ENCODE measurements around the gene SYTL2. TPM values are rescaled to one million over a fixed set of nuclear protein-coding genes. Genes with fewer than 3 reads are reported as not detected.

SYTL2 gene
- total and polyA plus RNA-seq, 9 donors: 50.8 to 99.5 (median 61.2) TPM

DNA sequence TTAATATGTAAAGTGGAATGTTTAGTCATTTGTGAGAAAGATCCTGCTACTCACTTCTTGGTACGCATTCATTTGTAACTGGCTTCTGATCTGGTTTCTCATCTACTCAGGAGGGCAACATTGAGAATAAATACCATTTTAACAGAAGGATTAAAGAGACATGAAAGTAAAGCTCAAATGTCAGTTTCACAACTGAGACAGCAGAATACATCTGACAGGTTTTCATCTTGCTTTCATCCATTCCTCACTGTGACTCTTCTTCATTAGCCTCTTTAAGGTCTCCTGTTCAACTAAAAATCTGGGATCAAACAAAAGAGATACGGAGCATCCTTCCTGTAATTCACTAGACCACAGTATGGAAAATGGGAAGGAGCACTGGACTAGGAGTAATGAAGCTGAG, 93.5 kb downstream of the SYTL2 start:
- H3K27ac ChIP-seq (ENCODE audit: low read length): peak overlapping the region; percentile 90
- DNase-seq: no peak
- H3K36me3 ChIP-seq (ENCODE audit: control insufficient read depth, insufficient read depth, low read length): peaks cover 6% of the 10 kb centered on the region
- H3K27me3 ChIP-seq (ENCODE audit: control insufficient read depth, insufficient read depth, low read length): no peaks in the 10 kb centered on the region
- no CpG with 5 or more reads among the region's 2 CpGs for WGBS (ENCODE audit: insufficient coverage)
- H3K4me1 ChIP-seq (ENCODE audit: control insufficient read depth, insufficient read depth, low read length): peaks cover 10% of the 10 kb centered on the region
- peak overlapping the region; percentile 32 for H3K4me3 ChIP-seq (ENCODE audit: low read length)
- H3K9me3 ChIP-seq (replicated peaks; ENCODE audit: control insufficient read depth, low read depth, low read length): no peaks in the 10 kb centered on the region

DNA sequence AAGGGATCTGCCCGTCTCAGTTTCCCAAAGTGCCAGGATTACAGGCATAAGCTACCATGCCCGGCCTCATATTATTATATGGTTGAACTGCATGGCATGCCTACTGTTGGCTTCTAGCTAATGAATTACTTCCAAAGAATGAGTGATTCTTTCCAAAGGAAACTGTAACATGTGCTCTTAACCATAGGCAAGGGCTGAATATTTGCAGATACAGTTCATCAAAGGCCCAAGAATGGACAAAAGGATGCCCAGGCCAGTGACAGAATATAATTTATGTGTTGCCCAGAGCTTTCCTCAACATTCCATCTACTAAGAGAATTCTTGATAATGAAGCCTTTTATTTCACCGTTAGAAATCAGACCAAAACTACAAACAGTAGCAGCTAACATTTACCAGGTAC, 98.0 kb downstream of the SYTL2 start:
- DNase-seq: no peak
- H3K4me1 ChIP-seq (ENCODE audit: control insufficient read depth, insufficient read depth, low read length): no peaks in the 10 kb centered on the region
- WGBS (ENCODE audit: insufficient coverage): no CpG with 5 or more reads among the region's 3 CpGs
- no peaks in the 10 kb centered on the region for H3K27me3 ChIP-seq (ENCODE audit: control insufficient read depth, insufficient read depth, low read length)
- no peak overlapping the region for H3K27ac ChIP-seq (ENCODE audit: low read length)
- H3K4me3 ChIP-seq (ENCODE audit: low read length): no peak overlapping the region
- peaks cover 8% of the 10 kb centered on the region for H3K36me3 ChIP-seq (ENCODE audit: control insufficient read depth, insufficient read depth, low read length)
- H3K9me3 ChIP-seq (replicated peaks; ENCODE audit: control insufficient read depth, low read depth, low read length): no peaks in the 10 kb centered on the region

DNA sequence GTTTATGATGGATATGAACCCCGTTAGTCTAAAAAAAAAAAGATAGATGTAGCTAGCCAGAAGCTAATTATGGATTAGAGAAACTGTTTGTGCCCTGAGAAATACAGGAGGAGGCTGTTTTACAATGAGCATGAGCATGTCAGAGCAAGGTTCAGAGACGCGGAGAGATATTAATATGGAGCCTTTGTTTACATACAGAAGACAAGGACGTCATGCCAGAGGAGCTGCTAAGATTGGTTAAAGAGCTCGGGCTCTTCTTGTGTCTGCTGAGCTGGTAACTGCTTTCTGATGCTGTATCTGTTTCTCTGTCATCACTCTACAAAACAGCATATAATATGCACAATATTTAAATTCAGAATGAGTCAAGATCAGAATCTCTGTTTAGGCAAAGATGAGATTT, 100.0 kb downstream of the SYTL2 start:
- Histone ChIP-seq H3K36me3 (ENCODE audit: control insufficient read depth, insufficient read depth, low read length) (peaks cover 8% of the 10 kb centered on the region), H3K27me3 (ENCODE audit: control insufficient read depth, insufficient read depth, low read length) (no peaks in the 10 kb centered on the region), H3K4me3 (ENCODE audit: low read length) (no peak overlapping the region), H3K27ac (ENCODE audit: low read length) (no peak overlapping the region), H3K4me1 (ENCODE audit: control insufficient read depth, insufficient read depth, low read length) (no peaks in the 10 kb centered on the region), H3K9me3 (replicated peaks; ENCODE audit: control insufficient read depth, low read depth, low read length) (no peaks in the 10 kb centered on the region)
- WGBS (ENCODE audit: insufficient coverage): no CpG with 5 or more reads among the region's 5 CpGs
- DNase-seq: no peak

DNA sequence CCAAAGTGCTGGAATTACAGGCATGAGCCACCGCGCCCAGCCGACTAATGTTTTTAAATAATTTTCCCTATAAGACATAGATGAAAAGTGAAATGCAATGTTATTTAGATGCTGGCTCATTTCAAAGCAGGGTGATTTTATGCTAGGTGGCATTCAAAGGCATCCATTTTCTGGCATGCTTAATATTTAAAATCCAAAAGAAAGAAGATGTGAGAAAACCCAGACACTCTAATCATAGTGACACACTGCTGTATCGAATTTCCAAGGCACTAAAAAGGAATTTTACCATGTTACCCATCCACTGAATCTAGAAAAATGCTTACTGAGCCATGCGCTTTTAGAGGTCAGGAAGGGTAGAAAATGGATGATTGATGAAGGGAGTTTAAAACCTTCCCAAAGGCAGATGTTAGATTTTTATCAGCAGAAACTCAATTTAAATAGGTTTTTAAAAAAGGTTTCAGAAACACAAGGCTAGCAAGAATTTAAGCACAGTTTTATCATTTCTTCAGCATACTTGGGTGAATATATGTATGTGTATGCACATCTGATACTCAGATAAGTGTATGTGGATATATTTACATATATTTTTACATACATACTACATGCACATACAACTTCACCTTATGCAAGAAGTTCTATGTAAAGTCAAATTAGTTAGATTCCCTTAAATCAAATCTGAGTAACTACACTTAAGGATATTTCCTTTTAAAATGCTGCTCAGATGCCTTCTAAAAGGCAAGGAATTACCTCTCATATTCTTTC, 100.8 kb downstream of the SYTL2 start:
- H3K4me3 ChIP-seq (ENCODE audit: low read length): no peak overlapping the region
- H3K4me1 ChIP-seq (ENCODE audit: control insufficient read depth, insufficient read depth, low read length): no peaks in the 10 kb centered on the region
- no peaks in the 10 kb centered on the region for H3K9me3 ChIP-seq (replicated peaks; ENCODE audit: control insufficient read depth, low read depth, low read length)
- no peak overlapping the region for H3K27ac ChIP-seq (ENCODE audit: low read length)
- no peaks in the 10 kb centered on the region for H3K27me3 ChIP-seq (ENCODE audit: control insufficient read depth, insufficient read depth, low read length)
- H3K36me3 ChIP-seq (ENCODE audit: control insufficient read depth, insufficient read depth, low read length): peaks cover 8% of the 10 kb centered on the region
- no CpG with 5 or more reads among the region's 5 CpGs for WGBS (ENCODE audit: insufficient coverage)
- DNase-seq: no peak

DNA sequence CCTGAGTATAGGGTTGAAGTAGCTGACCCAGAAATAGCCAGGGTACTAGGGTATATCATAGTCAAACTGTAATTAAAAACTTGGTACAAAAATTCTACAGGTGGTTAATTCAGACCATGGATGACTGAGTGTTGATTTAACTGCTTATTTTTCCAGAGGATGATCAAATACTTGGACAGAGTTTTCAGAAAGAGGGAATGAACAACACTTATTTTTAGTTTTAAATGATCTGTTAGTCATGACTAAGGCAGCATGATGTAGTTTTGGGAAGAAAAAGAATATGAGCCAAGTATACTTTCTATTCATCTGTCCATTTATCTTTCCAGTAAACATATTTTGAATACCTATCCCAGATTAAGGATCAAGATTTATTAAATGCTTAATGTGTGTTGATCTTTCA, 105.1 kb downstream of the SYTL2 start:
- Histone ChIP-seq H3K4me3 (ENCODE audit: low read length) (no peak overlapping the region), H3K4me1 (ENCODE audit: control insufficient read depth, insufficient read depth, low read length) (no peaks in the 10 kb centered on the region), H3K27ac (ENCODE audit: low read length) (no peak overlapping the region), H3K27me3 (ENCODE audit: control insufficient read depth, insufficient read depth, low read length) (no peaks in the 10 kb centered on the region), H3K9me3 (replicated peaks; ENCODE audit: control insufficient read depth, low read depth, low read length) (no peaks in the 10 kb centered on the region), H3K36me3 (ENCODE audit: control insufficient read depth, insufficient read depth, low read length) (peaks cover 6% of the 10 kb centered on the region)
- DNase-seq: no peak

DNA sequence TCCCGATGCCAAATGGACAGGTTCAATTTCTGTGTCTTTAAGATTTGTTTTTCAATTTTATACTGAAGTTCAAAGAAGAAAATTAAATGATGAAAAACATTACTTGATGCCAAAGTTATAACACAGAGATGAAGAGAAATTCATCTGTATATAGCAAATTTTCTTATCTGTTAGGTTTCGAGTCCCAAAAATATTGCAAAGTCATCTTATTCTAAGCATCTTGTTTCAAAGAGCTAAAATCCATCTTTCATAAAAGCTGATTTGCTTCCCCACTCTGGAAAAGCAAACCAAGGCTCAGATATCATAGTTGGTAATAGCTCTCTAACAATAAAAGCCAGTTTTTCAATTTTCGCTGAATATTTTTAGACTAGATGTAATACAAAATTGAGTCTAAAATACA, 106.0 kb downstream of the SYTL2 start:
- Histone ChIP-seq H3K27me3 (ENCODE audit: control insufficient read depth, insufficient read depth, low read length) (no peaks in the 10 kb centered on the region), H3K4me3 (ENCODE audit: low read length) (no peak overlapping the region), H3K27ac (ENCODE audit: low read length) (no peak overlapping the region), H3K9me3 (replicated peaks; ENCODE audit: control insufficient read depth, low read depth, low read length) (no peaks in the 10 kb centered on the region), H3K36me3 (ENCODE audit: control insufficient read depth, insufficient read depth, low read length) (peaks cover 6% of the 10 kb centered on the region), H3K4me1 (ENCODE audit: control insufficient read depth, insufficient read depth, low read length) (no peaks in the 10 kb centered on the region)
- no CpG with 5 or more reads among the region's 3 CpGs for WGBS (ENCODE audit: insufficient coverage)
- no peak for DNase-seq

DNA sequence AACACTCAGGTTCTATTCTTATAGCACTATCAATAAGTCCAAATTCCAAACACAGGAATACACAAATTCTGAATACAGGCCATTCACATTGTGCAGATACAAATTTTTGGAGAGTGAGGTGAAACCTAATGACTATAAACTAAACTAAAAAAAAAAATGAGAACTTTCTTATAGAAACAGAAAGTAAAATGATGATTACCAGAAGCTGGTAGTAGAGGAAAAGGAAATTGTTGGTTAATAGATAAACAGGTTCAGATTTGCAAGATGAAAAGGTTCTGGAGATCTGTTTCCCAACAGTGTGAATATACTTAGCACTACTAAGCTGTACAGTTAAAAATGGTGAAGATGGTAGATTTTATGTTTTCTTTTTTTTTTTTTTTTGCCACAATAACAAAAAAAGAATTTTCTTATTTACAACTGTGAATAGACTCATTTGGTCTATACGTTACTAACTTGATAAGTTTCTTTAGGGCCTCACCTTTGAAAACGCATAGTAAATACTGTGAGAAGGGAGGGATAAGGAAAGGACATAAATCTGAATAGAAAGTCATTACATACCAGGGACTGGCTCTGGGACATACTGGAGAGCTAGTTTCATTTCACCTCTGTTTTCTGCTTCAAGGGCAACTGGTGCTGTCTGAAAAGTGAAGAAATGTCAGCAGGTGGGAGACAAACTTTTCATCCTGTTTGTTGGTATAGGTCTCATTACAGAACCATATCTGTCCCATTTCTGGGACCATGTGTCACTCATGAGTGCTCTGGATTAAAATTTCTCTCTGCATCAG, 110.8 kb downstream of the SYTL2 start:
- H3K36me3 ChIP-seq (ENCODE audit: control insufficient read depth, insufficient read depth, low read length): peaks cover 14% of the 10 kb centered on the region
- no peaks in the 10 kb centered on the region for H3K9me3 ChIP-seq (replicated peaks; ENCODE audit: control insufficient read depth, low read depth, low read length)
- H3K27ac ChIP-seq (ENCODE audit: low read length): no peak overlapping the region
- no peaks in the 10 kb centered on the region for H3K4me1 ChIP-seq (ENCODE audit: control insufficient read depth, insufficient read depth, low read length)
- no peak for DNase-seq
- H3K27me3 ChIP-seq (ENCODE audit: control insufficient read depth, insufficient read depth, low read length): no peaks in the 10 kb centered on the region
- no CpG with 5 or more reads among the region's 2 CpGs for WGBS (ENCODE audit: insufficient coverage)
- no peak overlapping the region for H3K4me3 ChIP-seq (ENCODE audit: low read length)

DNA sequence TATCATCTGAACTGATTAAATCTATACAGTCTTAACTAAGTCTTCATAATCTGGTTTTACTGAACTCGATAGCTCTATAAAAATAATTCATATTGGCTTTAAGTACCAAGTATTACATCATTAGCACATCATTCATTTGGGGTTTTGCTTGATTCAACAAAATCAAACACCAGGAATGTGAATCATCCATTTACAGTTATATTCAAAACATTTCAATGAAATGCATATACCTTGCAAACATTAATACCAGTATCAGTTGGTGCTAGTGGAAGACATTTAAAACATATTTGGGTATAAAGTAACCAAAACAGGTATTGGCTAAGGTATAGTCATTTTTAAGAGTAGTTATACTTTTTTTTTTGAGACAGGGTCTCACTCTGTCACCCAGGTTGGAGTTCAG, 112.7 kb downstream of the SYTL2 start:
- no peak for DNase-seq
- no peak overlapping the region for H3K4me3 ChIP-seq (ENCODE audit: low read length)
- no peaks in the 10 kb centered on the region for H3K9me3 ChIP-seq (replicated peaks; ENCODE audit: control insufficient read depth, low read depth, low read length)
- H3K4me1 ChIP-seq (ENCODE audit: control insufficient read depth, insufficient read depth, low read length): no peaks in the 10 kb centered on the region
- peaks cover 14% of the 10 kb centered on the region for H3K36me3 ChIP-seq (ENCODE audit: control insufficient read depth, insufficient read depth, low read length)
- no CpG with 5 or more reads among the region's 1 CpG for WGBS (ENCODE audit: insufficient coverage)
- H3K27me3 ChIP-seq (ENCODE audit: control insufficient read depth, insufficient read depth, low read length): no peaks in the 10 kb centered on the region
- no peak overlapping the region for H3K27ac ChIP-seq (ENCODE audit: low read length)

DNA sequence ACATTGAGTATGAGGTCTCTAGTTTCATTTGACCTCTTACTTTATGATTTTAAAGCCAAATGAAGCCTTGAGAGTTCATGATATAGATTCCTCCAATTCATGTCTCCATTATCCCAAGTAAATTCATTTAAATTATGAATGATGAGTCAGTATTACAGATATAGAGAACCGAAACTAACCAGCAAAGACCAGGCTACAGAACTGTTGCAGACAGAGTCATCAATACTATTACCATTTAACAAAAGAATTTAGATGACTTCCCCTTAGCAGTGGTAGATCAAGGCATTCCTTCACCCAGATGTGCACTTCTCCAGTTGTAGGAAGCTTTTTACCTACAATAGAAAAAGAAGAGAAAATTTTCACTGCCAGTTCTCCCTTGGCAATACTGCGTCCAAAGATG, 113.2 kb downstream of the SYTL2 start:
- H3K9me3 ChIP-seq (replicated peaks; ENCODE audit: control insufficient read depth, low read depth, low read length): no peaks in the 10 kb centered on the region
- peaks cover 17% of the 10 kb centered on the region for H3K36me3 ChIP-seq (ENCODE audit: control insufficient read depth, insufficient read depth, low read length)
- no peak overlapping the region for H3K27ac ChIP-seq (ENCODE audit: low read length)
- WGBS (ENCODE audit: insufficient coverage): no CpG with 5 or more reads among the region's 2 CpGs
- no peak overlapping the region for H3K4me3 ChIP-seq (ENCODE audit: low read length)
- H3K27me3 ChIP-seq (ENCODE audit: control insufficient read depth, insufficient read depth, low read length): no peaks in the 10 kb centered on the region
- no peak for DNase-seq
- no peaks in the 10 kb centered on the region for H3K4me1 ChIP-seq (ENCODE audit: control insufficient read depth, insufficient read depth, low read length)

DNA sequence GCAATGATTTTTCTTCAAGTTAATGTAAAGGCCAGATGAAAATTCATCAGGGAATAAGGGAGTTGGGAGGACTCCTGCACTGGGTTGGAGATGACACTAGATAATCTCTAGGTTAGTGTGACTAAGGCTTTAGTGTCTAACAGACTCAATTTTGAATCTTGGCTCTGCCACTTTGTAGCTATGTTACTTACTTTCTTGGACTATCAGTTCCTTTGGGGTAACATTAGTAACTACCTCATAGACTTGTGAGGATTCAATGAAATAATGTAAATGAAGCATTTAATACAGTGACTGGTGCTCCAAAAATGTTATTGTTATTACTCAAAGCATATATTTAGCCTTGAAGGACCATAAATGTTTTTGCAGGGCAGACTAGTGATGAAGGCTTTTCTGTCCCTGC, 115.4 kb downstream of the SYTL2 start:
- no peak for DNase-seq
- Histone ChIP-seq H3K27me3 (ENCODE audit: control insufficient read depth, insufficient read depth, low read length) (no peaks in the 10 kb centered on the region), H3K4me1 (ENCODE audit: control insufficient read depth, insufficient read depth, low read length) (no peaks in the 10 kb centered on the region), H3K27ac (ENCODE audit: low read length) (no peak overlapping the region), H3K9me3 (replicated peaks; ENCODE audit: control insufficient read depth, low read depth, low read length) (no peaks in the 10 kb centered on the region), H3K4me3 (ENCODE audit: low read length) (no peak overlapping the region), H3K36me3 (ENCODE audit: control insufficient read depth, insufficient read depth, low read length) (peaks cover 14% of the 10 kb centered on the region)
